NCI-H1105 (cell line): ENCODE results near the gene OGFR.

Source experiments
- DNase-seq: peaks from one replicate; lab custom pipeline; 2025; lab: John Stamatoyannopoulos, UW

Gene OGFR

DNA sequence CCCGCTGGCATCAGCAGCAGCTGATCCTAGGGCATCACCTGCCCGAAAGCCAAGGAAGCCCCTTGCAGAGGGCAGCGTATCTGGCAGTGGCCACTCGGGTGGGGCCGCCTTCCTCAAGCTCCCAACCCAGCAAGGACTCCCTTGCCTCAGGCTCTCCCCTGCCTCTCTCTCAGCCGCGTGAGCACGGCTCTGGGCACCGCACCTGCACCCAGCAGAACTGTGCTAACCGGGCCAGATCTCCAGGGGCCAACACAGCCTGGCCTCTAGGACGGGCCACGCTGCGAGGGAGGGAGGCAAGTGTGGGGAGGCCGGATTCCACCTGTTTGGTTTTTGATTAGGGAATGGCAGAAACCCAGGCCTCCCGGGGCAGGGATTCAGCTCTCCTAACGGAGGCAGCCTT lies 20.1 kb upstream of the OGFR start:
- no peak for DNase-seq

DNA sequence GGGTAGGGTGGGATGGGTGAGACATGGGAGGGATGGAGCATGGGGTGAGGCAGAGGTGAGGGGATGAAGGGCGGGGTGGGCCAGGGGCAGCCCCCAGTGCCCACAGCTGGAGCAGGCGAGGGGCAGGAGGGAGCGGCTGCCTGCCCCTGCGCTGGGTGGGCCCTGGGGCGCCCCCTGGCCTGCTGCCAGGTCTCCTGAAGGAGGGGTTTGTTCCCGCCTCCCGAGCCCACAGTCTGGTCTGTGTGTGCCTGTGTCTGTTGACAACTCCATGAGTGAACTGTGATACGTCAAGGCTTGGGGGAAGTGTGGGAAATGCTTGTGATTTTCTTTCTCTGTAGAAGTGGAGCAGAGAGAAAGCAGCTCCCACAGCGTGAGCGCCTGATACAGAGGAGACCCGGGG lies 19.2 kb upstream of the OGFR start:
- no peak for DNase-seq

DNA sequence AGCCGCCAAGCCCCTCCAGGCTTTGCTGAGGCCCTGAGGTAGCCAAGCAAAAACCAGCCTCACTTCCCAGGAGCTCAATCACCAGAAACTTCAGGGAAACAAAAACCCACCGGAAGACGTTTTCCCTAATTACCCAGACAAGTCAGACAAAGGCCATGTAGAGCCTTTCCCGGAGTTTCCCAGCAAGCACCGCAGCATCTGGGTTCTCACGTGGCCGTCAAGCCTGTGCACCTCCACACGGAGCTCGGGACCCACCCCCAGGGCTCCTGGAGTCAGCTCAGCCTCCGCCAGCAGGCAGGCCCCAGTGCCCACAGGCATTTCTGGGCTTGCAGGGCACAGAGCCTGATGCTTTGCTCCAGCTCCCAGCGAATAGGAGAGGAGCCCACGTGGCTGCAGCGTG lies 18.5 kb upstream of the OGFR start:
- no peak for DNase-seq

DNA sequence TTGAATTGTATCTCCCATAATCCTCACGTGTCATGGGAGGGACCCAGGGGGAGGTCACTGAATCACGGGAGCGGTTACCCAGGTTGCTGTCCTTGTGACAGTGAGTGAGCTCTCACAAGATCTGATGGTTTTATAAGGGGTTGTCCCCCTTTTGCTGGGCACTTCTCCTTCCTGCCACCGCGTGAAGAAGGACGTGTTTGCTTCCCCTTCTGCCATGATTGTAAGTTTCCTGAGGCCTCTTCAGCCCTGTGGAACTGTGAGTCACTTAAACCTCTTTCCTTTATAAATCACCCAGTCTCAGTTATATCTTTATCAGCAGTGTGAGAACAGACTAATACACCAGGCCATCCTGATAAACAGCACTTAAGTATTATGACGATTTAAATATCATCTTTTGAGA lies 17.3 kb upstream of the OGFR start:
- DNase-seq: no peak

DNA sequence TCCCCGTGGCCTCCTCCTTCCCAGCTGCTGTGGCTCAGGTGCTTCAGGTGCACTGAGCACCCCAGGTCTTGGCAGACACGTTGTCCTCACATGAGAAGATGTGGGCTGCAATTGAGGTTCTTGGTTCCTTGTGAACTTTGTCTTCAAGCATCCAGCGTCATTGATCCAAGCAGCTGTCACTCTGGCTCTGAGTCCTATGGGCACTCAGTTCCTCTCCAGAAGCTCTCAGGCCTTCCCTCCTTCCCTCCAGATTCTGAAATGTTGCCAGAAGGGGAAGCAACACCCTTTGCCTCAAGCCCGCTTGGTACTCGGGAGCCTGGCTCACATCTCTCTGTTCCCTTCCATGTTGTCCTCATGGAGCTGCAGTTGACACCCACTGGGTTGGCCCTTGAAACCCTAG lies 16.8 kb upstream of the OGFR start:
- DNase-seq: no peak

DNA sequence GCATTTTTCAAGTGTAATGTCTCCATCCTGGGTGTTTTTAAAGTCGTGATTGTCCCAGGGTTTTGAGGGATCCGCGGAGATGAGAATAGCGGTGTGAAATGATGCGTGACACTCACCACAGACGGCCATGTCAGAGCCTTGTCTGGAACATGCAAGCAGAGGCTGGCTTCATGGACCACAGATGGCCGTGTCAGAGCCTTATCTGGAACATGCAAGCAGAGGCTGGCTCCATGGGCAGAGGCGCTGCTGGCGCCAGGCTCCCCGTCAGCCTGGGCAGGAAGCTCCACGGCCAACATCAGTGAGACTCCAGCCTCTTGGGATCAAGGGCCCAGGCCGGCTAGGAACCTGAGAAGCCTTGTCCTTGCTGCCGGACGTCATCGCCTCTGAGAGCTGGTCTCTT lies 16.0 kb upstream of the OGFR start:
- no peak for DNase-seq

DNA sequence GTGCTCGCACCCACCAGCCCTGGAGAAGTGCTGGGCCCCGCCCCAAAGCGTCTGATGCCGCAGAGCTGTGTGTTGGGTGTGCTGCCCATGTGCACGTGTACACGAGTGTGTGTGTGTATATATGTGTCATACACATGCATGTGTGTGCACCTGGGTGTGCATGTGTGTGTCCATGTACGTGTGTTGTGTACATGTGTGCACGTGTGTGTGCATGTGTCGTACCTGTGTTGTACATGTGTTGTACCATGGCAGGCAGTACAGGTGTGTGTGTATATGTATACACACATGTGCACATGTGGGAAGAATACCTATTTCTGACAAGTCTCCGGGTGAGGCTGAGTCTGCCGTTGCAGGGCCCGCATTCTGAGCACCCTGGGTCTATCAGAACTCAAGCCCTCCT lies 14.6 kb upstream of the OGFR start:
- DNase-seq: no peak

DNA sequence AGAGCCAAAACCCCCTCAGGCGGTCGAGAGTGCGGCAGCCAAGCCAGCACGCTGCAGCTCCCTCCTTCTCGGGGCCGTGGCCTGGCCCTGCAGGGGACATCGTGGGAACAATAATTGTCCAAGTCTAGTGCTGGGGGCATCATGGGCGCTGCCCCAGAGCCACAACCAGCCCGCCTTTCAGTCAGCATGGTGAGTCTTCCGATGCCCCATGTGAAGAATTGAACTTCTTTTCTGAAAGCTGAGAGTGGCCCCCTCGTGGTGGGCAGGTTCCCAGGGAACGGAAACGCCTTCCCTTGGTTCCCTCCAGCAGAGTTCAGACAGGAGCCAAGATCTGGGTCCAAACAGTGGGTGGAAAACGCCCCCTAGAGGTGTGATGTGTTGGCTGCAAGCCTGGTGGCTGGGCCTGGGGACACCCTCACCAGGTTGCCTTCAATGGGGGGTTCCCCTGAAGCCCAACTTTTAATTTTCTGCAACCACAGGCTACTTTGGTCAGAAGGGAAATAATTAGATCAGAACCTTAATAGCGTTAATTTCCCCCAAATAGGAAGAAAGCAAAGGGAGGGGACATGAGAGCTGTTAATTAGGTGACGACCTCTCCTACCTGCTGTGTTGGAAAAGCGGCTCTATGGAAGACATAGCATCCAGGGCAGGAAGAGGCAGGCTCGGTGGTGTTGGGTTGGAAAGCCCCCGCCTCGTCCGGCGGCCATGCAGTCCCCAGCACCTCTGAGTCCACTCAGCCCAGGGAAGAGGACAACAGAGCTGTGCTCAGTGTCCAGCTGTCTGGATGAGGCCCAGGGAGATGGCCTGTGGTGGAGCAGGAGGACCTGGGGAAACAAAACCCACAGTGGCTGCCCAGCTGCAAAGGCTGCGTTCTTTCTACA lies 13.1 kb upstream of the OGFR start:
- peak; percentile 86 for DNase-seq

DNA sequence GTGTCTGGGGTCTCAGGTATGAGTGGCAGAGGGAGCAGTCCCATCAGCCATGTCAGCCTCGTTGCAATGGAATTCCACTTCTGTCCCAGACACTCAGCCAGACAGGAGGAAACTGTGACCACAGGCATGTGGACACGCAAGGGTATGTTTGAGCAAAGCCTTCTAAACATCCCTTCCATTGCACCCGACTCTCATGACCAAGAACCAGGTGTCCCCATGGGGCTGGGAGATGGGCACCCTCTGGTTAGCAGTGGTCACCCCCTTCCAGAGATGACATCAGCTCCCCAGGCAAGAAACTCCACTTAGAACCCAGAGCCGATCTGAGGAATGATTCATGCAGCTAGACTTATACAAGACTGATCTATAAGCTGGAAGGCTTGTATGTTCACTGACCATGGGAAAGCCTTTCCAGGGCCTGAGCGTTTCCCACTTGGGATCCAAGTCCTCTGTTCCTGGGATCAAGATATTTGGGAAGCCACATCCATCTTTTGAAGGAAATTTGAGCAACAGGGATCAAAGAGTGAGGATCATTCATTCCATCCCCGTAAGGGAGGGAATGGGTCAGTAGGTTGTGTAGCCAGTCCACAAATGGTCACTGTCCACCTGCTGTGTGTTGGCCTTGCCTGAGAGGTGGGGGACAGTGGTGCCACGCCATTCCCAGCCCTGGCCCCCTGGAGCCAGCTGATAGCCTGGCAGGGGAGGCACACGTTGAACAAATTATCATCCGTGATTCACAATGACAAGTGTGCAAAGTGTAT lies 12.3 kb upstream of the OGFR start:
- no peak for DNase-seq

DNA sequence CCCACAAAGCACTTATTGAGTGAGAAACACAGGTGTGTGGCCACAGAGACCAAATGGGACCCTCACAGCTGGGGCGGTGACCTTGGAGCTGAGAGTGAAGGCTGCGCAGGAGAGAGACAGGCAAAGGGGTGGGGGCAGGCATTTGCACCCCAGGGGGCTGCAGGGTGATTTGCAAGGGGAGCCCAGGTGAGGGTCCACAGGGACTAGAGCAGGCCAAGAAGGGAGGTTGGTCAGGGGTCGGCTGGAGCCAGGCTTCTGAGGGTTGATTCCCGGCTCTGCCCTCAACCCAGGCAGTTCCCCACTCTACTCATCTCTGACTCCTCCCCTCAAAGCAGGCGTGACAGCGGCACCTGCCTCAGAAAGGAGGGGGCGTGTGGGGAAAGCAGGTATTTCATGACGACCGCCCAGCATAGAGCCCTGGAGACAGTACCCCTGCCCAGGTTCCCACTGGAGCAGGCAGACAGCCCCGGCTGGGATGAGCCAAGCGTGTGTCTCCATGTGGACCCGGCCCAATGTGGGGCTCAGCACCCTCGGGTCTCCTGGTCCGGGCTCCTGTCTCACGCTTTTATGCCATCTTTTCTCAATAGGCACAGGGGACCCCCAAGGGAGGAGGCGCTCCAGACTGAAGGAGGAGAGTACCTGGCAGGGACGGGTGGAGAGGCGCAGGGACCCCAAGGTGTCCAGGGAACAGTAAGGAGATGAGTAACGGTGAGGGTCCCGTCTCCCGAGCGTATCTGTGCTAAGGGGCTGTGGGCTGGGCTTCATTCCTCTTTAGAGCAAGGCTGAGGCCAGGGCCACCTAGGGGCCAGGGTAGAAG lies 11.5 kb upstream of the OGFR start:
- no peak for DNase-seq

DNA sequence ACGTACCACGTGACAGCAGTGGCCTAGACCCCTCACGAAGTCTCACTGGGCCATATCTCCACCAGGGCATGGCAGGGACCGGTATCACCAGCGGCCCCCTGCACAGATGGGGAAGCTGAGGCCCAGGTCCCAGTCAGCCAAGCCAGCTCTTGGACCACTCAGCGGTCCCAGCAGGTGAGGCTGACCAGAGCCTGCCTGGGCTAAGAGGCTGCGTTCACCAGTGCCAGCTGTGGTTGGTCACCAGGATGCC lies 11.0 kb upstream of the OGFR start:
- DNase-seq: no peak

DNA sequence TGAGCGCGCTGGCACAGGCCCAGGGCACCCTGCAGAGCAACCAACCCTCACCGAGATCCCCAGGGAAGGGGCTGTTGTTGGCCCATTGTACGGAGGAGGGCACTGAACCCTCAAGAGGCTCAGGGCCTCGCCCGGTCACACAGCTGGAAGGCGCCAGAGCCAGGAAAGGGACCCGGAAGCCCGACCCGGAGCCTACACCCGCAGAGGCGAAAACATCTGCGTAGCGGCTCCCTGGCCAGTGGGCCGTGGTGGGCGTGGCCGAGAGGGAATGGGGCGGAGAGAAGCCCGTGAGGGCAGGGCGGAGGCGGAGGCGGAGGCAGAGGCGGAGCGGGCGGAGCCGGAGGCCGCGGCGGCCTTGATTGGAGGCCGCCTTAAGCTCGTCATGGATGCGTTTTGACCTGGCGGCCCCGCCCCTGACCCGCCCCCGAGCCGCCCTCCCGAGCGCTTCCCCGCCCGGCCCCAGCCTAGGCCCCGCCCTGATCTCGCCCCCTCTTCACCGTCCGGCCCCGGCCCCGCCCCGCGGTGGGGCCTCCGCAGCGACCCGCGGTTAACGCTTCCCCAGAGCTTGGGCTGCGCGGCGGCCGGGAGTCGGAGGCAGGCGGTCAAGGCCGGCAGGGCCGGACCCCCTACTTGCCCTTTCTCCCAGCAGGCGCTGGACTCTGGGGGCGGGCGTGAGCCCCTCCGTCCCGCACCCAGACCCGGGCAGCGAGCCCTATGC lies 10.5 kb upstream of the OGFR start:
- DNase-seq: peak; percentile 94

DNA sequence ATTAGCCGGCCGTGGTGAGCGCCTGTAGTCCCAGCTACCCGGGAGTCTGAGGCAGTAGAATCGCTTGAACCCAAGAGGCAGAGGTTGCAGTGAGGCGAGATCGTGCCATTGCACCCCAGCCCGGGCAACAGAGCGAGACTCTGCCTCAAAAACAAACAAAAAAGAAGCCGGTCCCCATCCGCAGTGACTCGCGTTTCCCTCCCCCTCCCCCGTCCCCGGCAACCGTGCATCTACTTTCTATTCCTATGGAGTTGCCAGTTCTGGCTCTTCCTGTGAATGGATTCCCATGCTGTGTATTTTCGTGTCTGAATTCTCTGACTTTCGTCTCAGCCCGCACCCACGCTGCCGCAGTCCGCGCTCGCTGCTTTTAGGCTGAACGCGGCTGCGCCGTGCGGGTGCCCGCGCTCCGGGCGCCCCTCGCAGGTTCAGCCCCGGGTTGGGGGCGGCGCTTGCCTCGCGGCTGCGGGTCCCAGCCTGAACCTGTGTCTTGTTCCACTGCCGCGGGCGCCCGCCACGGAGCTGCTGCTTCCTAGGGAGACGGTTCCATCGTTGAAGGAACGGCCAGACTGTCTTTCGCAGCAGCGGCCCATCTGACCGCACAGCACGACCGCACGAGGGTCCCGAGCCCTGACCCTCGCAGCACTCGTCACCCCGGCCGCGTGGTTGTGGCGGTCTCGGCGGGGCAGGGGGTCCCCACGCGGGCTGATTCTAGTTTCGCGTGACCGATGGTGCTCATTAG lies 9.4 kb upstream of the OGFR start:
- peak; percentile 69 for DNase-seq

DNA sequence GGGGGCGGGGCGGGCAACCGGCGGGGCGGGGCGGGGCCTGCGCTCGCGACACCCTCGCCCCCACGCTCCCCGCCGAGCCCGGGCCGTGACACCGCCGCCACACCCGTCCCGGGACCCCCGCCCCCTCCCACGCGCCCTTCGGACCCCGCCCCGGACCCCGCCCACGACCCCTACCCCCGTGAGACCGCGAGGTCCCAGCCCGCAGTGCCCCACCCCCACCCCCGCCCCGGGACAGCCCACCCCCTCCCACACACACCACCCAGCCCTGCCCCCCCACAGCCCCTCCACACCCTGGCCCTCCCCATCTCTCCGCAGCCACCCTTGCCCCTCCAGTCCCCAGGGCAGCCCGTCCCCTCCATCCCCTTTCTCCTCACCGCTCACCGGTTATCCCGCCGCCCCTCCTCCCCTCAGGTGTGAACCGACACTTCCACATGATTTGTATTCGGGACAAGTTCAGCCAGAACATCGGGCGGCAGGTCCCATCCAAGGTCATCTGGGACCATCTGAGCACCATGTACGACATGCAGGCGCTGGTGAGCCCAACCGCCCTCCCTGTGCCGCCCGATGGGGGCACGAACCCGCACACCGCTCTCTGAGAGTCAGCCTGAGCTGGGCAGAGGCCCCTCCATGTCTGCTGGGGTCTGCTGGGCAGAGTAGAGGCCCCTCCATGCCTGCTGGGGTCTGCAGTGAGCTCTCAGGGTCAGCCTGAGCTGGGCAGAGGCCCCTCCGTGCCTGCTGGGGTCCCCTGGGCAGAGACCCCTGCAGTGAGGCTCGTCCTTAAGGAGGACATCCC lies 7.7 kb upstream of the OGFR start:
- no peak for DNase-seq

DNA sequence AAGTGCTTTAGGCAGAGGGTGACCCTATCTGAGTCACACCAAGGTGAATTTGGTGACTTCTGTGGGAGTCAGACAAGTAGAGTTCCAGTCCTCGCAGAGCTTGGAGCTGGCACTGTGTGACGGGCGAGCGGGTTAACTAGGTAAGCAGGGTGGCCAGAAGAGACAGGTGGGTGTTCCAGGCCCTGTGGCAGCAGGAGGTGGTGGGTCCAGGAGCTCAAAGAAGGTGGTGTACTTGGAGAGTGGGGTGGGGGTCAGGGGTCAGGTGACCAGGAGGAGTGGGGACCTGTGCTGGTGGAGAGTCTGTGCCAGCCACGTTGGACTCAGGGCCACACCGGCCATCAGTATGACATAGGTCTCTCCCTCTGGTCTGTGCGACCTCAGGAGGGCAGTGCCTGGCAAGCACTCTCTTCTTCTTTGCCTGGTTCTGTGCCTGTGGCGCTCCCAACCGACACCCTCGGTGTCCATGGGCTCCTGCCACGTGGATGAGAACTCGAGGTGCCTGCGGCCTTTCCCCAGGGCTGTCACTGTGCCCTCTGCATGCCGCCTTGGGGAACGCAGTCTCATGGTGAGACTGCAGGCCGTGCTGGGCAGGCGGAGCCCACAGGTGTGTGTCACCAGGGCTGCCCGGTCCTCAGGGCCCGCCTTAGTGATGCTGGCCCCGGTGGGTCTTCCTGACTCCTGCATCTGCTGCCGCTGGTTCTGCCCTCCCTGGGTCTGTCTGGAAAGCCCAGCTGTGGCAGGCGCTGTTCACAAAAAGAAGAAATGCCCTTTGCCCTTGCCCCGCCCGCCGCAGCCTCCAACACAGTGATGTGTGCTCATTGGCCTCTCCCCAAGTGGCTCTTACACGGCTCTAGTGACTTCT lies 6.7 kb upstream of the OGFR start:
- no peak for DNase-seq

DNA sequence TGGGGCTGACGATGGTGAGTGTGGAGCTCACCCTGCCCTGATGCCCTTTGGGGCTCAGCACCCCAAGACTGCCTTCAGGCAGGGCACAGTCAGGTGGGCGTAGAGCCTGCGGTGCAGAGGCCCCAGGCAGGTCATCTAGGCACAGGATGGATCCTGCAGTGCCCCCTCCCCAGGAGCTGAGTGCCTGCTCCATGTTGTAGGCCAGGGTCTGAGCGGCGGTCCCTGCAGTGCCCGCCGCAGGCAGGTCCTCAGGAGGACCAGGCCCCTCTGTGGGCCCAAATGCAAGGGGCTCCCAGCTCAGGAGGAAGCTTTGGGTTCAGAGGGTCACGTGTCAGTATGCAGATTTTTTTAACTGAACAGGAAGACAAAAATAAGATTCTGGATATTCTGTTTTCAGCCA lies 5.6 kb upstream of the OGFR start:
- DNase-seq: no peak

DNA sequence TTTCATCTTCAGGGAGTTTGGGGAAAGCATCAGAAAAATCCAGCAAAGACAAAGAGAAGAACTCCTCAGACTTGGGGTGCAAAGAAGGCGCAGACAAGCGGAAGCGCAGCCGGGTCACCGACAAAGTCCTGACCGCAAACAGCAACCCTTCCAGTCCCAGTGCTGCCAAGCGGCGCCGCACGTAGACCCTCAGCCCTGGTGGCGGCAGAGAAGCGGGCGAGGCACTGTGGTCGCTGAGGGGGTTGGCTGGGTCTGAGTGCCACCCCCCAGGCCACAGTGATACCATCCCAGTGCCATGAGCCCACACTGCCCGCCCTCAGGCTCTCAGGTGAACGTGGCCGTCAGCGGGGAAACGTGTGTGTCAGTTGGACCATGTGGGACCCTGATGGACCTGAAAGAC lies 5.2 kb upstream of the OGFR start:
- DNase-seq: no peak

DNA sequence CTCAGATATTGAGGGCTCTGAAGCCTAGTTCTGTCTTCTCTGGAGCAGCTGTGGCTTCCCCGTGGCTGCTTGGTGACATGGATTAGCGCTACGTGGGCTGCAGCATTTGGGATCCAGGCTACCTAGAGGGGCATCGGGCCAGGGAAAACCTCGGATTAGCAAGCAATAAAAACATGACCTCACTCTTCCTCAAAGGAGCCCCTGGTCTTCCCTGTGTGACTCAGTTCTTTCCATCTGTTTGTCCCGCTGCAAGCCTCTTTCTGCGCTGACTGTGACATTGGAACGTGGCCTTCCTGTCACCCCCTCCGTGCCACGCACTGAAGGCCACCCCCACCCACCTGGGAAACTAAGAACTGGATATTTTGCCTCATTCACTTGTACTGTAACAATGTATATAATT lies 4.8 kb upstream of the OGFR start:
- no peak for DNase-seq

DNA sequence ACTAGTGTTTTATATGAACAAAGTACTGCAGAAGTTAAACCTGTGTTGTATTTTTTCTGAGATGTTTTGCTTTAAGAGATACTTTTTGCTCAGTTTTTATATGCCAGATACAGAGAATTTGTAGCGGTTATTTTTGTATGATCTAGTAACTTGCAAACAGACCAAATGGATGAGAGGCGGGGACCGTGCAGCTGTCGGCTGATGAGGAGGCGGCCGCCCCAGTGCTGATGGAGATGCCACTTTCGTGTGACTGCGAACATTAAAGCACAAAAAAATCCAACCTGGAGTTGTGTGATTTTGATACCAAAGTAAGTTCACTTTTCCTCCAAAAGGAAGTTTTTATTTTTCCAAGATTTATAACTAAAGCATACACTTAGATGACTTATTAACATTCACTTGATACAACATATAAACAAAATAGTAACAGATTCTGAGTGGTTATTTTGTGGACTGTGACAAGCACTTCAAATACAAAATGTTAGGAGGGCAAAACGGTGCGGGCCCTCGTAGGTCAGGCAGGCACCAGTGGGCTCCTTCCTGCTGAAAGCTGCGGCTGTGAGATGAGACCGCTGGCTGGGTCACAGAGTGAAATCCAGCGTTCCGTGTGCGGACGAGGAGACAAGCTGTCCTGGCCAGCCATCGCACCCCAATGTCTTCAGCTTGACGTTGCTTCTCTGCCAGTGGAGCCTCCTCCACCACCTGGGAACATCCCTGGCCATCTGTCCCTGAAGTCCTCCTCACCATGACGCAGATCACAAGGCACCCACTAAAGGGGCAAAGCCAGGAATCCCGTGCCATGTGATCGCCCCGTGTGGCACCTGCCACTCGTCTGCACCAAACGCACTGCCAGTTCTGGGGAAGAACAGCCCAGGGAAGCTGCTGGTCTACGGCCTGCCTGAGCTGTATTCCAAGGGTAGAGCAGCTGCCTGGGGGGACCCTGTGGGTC lies 4.0 kb upstream of the OGFR start:
- DNase-seq: no peak
